Central memory CD8-positive, alpha-beta T cell (primary cell): ENCODE data around the gene TBC1D3B.
"Not testable (repeated sequence)": the region's sequence is repeated elsewhere in the genome, so short reads cannot be mapped to it uniquely, and the experiment has no call there.

ENCODE experiments used
- ATAC-seq: fragments of 150-1000 bp; cut with Tn5 transposase; replicated peaks from 2 replicates; pipeline ENCODE4 v1.10.0; 2022; ENCODE audit warnings: mild to moderate bottlenecking, moderate FRiP score, moderate number of reproducible peaks; ENCODE audit not compliant: poor library complexity, severe bottlenecking; ENCODE audit errors: extremely low read depth
- DNase-seq, 2 donors: peaks; one replicate each; pipeline ENCODE4 v3.0.0; 2021; ENCODE audit warnings: low spot score in 2 of 2
- H3K27ac Mint-ChIP-seq: one replicate; pipeline ENCODE4 v1.8.0; 2022; ENCODE audit warnings: low read depth, mild to moderate bottlenecking, moderate library complexity, mixed read lengths
- H3K27me3 Mint-ChIP-seq: one replicate; pipeline ENCODE4 v1.8.0; 2022; ENCODE audit warnings: mixed read lengths
- H3K36me3 Mint-ChIP-seq: one replicate; pipeline ENCODE4 v1.8.0; 2022; ENCODE audit warnings: mild to moderate bottlenecking, moderate library complexity, mixed read lengths; ENCODE audit not compliant: insufficient read depth
- H3K4me1 Mint-ChIP-seq: one replicate; pipeline ENCODE4 v1.8.0; 2022; ENCODE audit warnings: mixed read lengths
- H3K4me3 Mint-ChIP-seq: one replicate; pipeline ENCODE4 v1.8.0; 2022; ENCODE audit warnings: mild to moderate bottlenecking, moderate library complexity, mixed read lengths
- H3K9me3 Mint-ChIP-seq: one replicate; pipeline ENCODE4 v1.8.0; 2022; ENCODE audit warnings: mixed read lengths

Gene TBC1D3B

GRCh38 chr17:36184023-36184765 lies 7.8 kb upstream of the TBC1D3B start:
- no peak for DNase-seq
- peak overlapping the region; percentile 91 for H3K4me3 Mint-ChIP-seq
- no peak for ATAC-seq
- no peaks in the 10 kb centered on the region for H3K27me3 Mint-ChIP-seq
- peaks cover 16% of the 10 kb centered on the region for H3K36me3 Mint-ChIP-seq
- no peaks in the 10 kb centered on the region for H3K9me3 Mint-ChIP-seq
- H3K4me1 Mint-ChIP-seq = peaks cover 51% of the 10 kb centered on the region
- H3K27ac Mint-ChIP-seq = peak overlapping the region; percentile 99

GRCh38 chr17:36183001-36183971 lies 6.8 kb upstream of the TBC1D3B start:
- Mint-ChIP-seq H3K4me1 (peaks cover 43% of the 10 kb centered on the region), H3K36me3 (peaks cover 12% of the 10 kb centered on the region), H3K27me3 (no peaks in the 10 kb centered on the region), H3K4me3 (peak overlapping the region; percentile 91), H3K27ac (peak overlapping the region; percentile 99), H3K9me3 (no peaks in the 10 kb centered on the region)
- ATAC-seq (peak; percentile 50), DNase-seq (no peak)

- Mint-ChIP-seq H3K4me1 (peaks cover 34% of the 10 kb centered on the region), H3K4me3 (peak overlapping the region; percentile 91), H3K36me3 (peaks cover 9% of the 10 kb centered on the region), H3K27ac (no peak overlapping the region), H3K9me3 (no peaks in the 10 kb centered on the region), H3K27me3 (no peaks in the 10 kb centered on the region)
- ATAC-seq = no peak
- DNase-seq = no peak
Measured at GRCh38 chr17:36182176-36183000, 6.0 kb upstream of the TBC1D3B start.

- H3K27ac Mint-ChIP-seq, DNase-seq, H3K9me3 Mint-ChIP-seq, ATAC-seq, H3K36me3 Mint-ChIP-seq, H3K27me3 Mint-ChIP-seq: not testable (repeated sequence)
- Mint-ChIP-seq H3K4me1 (peaks cover 27% of the 10 kb centered on the region), H3K4me3 (peak overlapping the region; percentile 91)
Measured at GRCh38 chr17:36181446-36182175, 5.2 kb upstream of the TBC1D3B start.

- not testable (repeated sequence) for H3K27ac Mint-ChIP-seq, H3K4me3 Mint-ChIP-seq, H3K9me3 Mint-ChIP-seq, ATAC-seq, H3K36me3 Mint-ChIP-seq, DNase-seq, H3K4me1 Mint-ChIP-seq, H3K27me3 Mint-ChIP-seq
Measured at GRCh38 chr17:36168836-36169235, 7.6 kb downstream of the TBC1D3B start.

GRCh38 chr17:36153895-36154610 lies 22.4 kb downstream of the TBC1D3B start:
- H3K9me3 Mint-ChIP-seq = no peaks in the 10 kb centered on the region
- ATAC-seq (peak; percentile 40), DNase-seq (no peak)
- peak overlapping the region; percentile 8 for H3K27ac Mint-ChIP-seq
- peak overlapping the region; percentile 19 for H3K4me3 Mint-ChIP-seq
- peaks cover 3% of the 10 kb centered on the region for H3K36me3 Mint-ChIP-seq
- peaks cover 22% of the 10 kb centered on the region for H3K4me1 Mint-ChIP-seq
- no peaks in the 10 kb centered on the region for H3K27me3 Mint-ChIP-seq

- no peak for ATAC-seq
- Mint-ChIP-seq H3K36me3 (peaks cover 3% of the 10 kb centered on the region), H3K27ac (no peak overlapping the region), H3K4me1 (peaks cover 32% of the 10 kb centered on the region), H3K4me3 (no peak overlapping the region), H3K27me3 (no peaks in the 10 kb centered on the region), H3K9me3 (no peaks in the 10 kb centered on the region)
- DNase-seq = no peak
Measured at GRCh38 chr17:36152639-36153120, 23.8 kb downstream of the TBC1D3B start.

- ATAC-seq = no peak
- Mint-ChIP-seq H3K9me3 (no peaks in the 10 kb centered on the region), H3K36me3 (peaks cover 3% of the 10 kb centered on the region)
Measured at GRCh38 chr17:36151891-36152638, 24.4 kb downstream of the TBC1D3B start.

GRCh38 chr17:36149296-36149820 lies 27.1 kb downstream of the TBC1D3B start:
- Mint-ChIP-seq H3K4me3 (peak overlapping the region; percentile 70), H3K9me3 (no peaks in the 10 kb centered on the region), H3K27ac (peak overlapping the region; percentile 63), H3K27me3 (no peaks in the 10 kb centered on the region), H3K36me3 (peaks cover 5% of the 10 kb centered on the region), H3K4me1 (peaks cover 56% of the 10 kb centered on the region)
- ATAC-seq (no peak), DNase-seq (no peak)

More at GRCh38 chr17:36151891-36152638, 24.4 kb downstream of the TBC1D3B start:
- Mint-ChIP-seq H3K27ac (no peak overlapping the region), H3K4me1 (peaks cover 34% of the 10 kb centered on the region), H3K4me3 (no peak overlapping the region), H3K27me3 (no peaks in the 10 kb centered on the region)
- DNase-seq = no peak

- no peaks in the 10 kb centered on the region for H3K27me3 Mint-ChIP-seq
- DNase-seq = peak; percentile 55 to 72
- peaks cover 54% of the 10 kb centered on the region for H3K4me1 Mint-ChIP-seq
- peak; percentile 87 for ATAC-seq
- peak overlapping the region; percentile 63 for H3K27ac Mint-ChIP-seq
- H3K4me3 Mint-ChIP-seq = peak overlapping the region; percentile 70
- peaks cover 3% of the 10 kb centered on the region for H3K36me3 Mint-ChIP-seq
- H3K9me3 Mint-ChIP-seq = no peaks in the 10 kb centered on the region
Measured at GRCh38 chr17:36148559-36149295, 27.7 kb downstream of the TBC1D3B start.
